ENCODE results near the gene DEAF1.

GRCh38 chr11:621838-622237, 73.2 kb downstream of the DEAF1 start:
- TF ChIP-seq CTCF (conservative IDR thresholded peaks at IDR 0.05; ENCODE audit: low read length) (no peak), EZH2phosphoT487 (IDR thresholded peaks at IDR 0.05; ENCODE audit: borderline replicate concordance) (no peak)
